SJCRH30 (cell line): ENCODE measurements around the gene SPIB. TPM values are rescaled to one million over a fixed set of nuclear protein-coding genes. Genes with fewer than 3 reads are reported as not detected.
A peak's percentile ranks its signal among the peaks of the same experiment; 100 is the strongest.

Experiments used
- DNase-seq, 2 experiments: peaks; one replicate each; pipeline ENCODE4 v3.0.0-alpha.2; 2015 to 2020
- H3K27ac ChIP-seq: fragments of 250-450 bp; sonication (Bioruptor Pico); 2 replicates; pipeline ENCODE4 v1.5.1; 2020; ENCODE audit warnings: mild to moderate bottlenecking, moderate library complexity
- H3K27me3 ChIP-seq: fragments of 250-450 bp; sonication (Bioruptor Pico); 2 replicates; pipeline ENCODE4 v1.5.1; 2020; ENCODE audit warnings: mild to moderate bottlenecking, moderate library complexity
- H3K36me3 ChIP-seq: fragments of 250-450 bp; sonication (Bioruptor Pico); 2 replicates; pipeline ENCODE4 v1.5.1; 2020; ENCODE audit warnings: mild to moderate bottlenecking, moderate library complexity
- H3K4me1 ChIP-seq: fragments of 250-450 bp; sonication (Bioruptor Pico); 2 replicates; pipeline ENCODE4 v1.5.1; 2020; ENCODE audit warnings: mild to moderate bottlenecking, moderate library complexity
- H3K4me3 ChIP-seq: fragments of 250-450 bp; sonication (Bioruptor Pico); 2 replicates; pipeline ENCODE4 v1.5.1; 2020; ENCODE audit warnings: mild to moderate bottlenecking, moderate library complexity
- H3K9me3 ChIP-seq: fragments of 250-450 bp; sonication (Bioruptor Pico); replicated peaks from 2 replicates; pipeline ENCODE4 v1.5.1; 2020; ENCODE audit warnings: mild to moderate bottlenecking, moderate library complexity
- total RNA-seq: library from RNA; depleted of rRNA; stranded (reverse); fragments of >200 nt; shearing (Covaris generic); gene quantifications from 2 replicates; pipeline ENCODE4 v1.2.3, GENCODE V29; 2014; rRNA removed

Gene SPIB
- 0.83 and 2.8 TPM in 2 replicates for total RNA-seq

DNA sequence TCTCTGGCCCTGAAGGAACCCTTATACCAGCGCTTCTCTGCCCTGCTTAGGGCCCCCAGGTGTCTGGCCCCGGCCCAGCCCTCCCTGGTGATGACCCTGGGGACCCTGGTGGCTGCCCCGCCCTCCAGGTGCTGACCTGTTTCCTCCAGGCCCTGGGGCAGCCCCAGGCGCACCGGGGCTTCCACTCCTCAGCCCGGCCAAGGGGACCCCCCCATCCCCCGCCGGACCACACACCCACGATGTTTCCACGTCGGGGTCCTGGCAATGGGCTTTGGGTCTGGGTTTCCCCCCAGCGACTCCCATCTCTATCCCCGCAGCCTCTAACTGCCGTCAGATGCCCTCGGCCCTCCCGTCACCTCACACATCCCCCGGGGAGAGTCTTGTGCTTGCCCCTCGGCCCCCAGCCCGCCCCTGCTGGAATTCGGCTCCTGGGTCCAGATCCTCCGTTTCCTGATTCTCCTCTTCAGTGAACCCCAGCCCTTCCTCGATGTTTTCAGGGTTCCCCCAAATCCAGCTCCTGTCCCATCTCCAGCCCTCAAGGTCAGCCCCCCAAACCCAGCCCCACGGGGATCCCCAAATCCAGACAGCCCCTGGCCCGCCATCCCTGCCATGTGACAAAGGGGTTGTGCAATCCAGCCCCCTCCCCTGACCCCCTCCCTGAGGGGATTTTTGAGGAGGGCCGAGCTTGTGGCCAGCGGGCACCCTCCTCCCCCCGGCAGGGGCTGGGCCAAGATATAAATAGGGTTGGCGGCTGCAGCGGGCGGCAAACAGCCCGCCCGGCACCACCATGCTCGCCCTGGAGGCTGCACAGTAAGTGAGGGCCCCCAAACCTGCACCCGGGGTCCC is at the start of gene SPIB:
Gene SPIB, plus strand, starts transcription at position 763 of the 846 bp plus-strand sequence. Its CDS starts 25 bp downstream, at position 788.
- Histone ChIP-seq H3K36me3 (peaks cover 4% of the 10 kb centered on the region), H3K4me1 (peaks cover 6% of the 10 kb centered on the region; the same call in 1 of the 2 replicates), H3K27ac (no peak within 1 kb of the TSS), H3K9me3 (no peaks in the 10 kb centered on the region), H3K4me3 (peak within 1 kb of the TSS; percentile 33), H3K27me3 (no peaks in the 10 kb centered on the region)
- peak in 1 of 2 experiments; percentile 30 for DNase-seq

DNA sequence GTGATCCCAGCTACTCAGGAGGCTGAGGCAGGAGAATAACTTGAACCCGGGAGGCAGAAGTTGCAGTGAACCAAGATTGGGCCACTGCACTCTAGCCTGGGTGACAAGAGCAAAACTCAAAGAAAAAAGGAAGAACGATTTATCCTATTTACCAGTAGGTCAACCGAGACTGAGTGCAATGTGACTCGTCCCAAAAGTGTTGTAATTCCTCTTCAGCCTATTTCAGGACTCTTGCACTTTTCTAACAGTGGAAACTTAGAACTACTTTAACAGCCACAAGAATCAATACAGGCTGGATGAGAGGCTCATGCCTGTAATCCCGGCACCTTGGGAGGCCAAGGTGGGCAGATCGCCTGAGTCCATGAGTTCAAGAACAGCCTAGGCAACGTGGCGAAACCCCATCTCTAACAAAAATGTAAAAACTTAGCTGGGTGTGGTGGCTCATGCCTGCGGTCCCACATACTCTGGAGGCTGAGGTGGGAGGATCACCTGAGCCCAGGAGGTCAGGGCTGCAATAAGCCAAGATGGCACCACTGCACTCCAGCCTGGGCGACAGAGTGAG is 46.7 kb upstream of the SPIB start:
- H3K4me1 ChIP-seq = no peaks in the 10 kb centered on the region
- DNase-seq = no peak
- no peaks in the 10 kb centered on the region for H3K36me3 ChIP-seq
- no peaks in the 10 kb centered on the region for H3K9me3 ChIP-seq
- H3K4me3 ChIP-seq = no peak overlapping the region
- H3K27ac ChIP-seq = no peak overlapping the region
- no peaks in the 10 kb centered on the region for H3K27me3 ChIP-seq

DNA sequence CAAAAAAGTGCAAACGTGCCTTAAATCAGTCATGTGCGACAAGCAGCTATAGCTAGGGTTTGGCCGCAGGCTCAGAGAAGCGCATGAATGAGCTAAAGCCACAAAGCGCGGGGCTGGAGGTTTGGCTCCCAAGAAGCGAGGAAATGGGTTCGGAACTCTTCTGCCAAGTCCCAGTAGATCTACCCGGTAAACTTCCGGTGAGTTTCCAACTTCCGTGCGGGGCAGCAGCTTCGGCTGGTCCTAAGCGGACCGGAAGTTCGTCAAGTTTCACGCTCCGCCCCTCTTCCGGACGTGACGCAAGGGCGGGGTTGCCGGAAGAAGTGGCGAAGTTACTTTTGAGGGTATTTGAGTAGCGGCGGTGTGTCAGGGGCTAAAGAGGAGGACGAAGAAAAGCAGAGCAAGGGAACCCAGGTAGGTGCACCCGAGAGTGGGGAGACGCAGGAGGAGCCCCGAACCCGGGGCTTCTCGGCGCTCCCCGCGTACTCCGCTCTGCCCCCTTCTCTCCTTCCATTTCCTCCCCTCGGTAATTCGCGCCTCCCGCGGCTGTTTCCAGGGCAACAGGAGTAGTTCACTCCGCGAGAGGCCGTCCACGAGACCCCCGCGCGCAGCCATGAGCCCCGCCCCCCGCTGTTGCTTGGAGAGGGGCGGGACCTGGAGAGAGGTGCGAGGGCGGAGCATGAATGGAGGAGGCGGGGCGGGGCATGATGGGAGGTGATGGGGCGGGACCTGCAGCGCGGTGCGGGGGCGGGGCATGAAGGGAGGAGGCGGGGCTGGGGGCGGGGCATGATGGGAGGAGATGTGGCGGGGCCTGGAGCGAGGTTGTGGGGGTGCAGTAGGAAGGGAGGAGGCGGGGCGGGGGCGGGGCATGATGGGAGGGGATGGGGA is 42.3 kb upstream of the SPIB start, which contains the start of gene NR1H2:
Gene NR1H2, plus strand, starts transcription at position 292 of the 885 bp plus-strand sequence. CDS start 1,149 bp downstream, outside the sequence.
- Histone ChIP-seq H3K9me3 (no peaks in the 10 kb centered on the region), H3K27ac (peak within 1 kb of the TSS; percentile 86), H3K36me3 (peaks cover 3% of the 10 kb centered on the region; the same call in 1 of the 2 replicates), H3K4me3 (peak within 1 kb of the TSS; percentile 93), H3K4me1 (no peaks in the 10 kb centered on the region), H3K27me3 (no peaks in the 10 kb centered on the region)
- DNase-seq = peak; percentile 97 to 98

DNA sequence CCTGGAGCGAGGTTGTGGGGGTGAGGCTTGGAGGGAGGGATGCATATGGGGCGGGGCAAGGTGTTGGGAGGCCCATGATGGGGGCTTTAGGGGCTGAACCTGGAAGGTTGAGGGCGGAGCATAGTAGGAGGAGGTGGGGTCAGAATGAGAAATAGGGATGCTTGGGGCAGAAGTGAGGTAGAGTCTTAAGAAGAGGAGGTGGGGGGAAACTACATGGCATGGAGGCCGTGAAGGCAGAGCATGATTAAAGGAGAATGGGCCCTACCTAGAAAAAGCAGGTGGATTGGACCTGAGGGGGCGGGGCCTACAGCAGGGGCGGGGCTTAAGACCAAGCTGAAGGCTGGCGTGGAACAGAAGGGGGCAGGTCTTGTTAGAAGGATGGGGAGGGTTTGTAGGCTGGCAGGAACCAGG is 41.7 kb upstream of the SPIB start:
- no peak for DNase-seq
- H3K4me1 ChIP-seq = no peaks in the 10 kb centered on the region
- peaks cover 3% of the 10 kb centered on the region; the same call in 1 of the 2 replicates for H3K36me3 ChIP-seq
- H3K27me3 ChIP-seq = no peaks in the 10 kb centered on the region
- no peak overlapping the region for H3K27ac ChIP-seq
- H3K4me3 ChIP-seq = peak overlapping the region; percentile 29
- H3K9me3 ChIP-seq = no peaks in the 10 kb centered on the region

DNA sequence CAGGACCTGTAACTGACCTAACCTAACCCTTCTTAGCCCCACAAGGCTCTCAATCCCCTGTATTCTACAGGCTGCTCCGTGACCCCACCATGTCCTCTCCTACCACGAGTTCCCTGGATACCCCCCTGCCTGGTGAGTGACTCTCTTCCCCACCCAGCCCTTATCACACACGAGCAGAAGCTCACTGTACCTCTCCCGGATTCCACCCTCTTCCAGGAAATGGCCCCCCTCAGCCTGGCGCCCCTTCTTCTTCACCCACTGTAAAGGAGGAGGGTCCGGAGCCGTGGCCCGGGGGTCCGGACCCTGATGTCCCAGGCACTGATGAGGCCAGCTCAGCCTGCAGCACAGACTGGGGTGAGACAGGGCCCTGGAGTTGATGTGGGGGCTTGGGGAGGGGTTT is 41.2 kb upstream of the SPIB start:
- no peak overlapping the region for H3K4me3 ChIP-seq
- no peaks in the 10 kb centered on the region for H3K27me3 ChIP-seq
- H3K27ac ChIP-seq = no peak overlapping the region
- H3K9me3 ChIP-seq = no peaks in the 10 kb centered on the region
- H3K4me1 ChIP-seq = no peaks in the 10 kb centered on the region
- DNase-seq = no peak
- H3K36me3 ChIP-seq = peaks cover 3% of the 10 kb centered on the region; the same call in 1 of the 2 replicates

DNA sequence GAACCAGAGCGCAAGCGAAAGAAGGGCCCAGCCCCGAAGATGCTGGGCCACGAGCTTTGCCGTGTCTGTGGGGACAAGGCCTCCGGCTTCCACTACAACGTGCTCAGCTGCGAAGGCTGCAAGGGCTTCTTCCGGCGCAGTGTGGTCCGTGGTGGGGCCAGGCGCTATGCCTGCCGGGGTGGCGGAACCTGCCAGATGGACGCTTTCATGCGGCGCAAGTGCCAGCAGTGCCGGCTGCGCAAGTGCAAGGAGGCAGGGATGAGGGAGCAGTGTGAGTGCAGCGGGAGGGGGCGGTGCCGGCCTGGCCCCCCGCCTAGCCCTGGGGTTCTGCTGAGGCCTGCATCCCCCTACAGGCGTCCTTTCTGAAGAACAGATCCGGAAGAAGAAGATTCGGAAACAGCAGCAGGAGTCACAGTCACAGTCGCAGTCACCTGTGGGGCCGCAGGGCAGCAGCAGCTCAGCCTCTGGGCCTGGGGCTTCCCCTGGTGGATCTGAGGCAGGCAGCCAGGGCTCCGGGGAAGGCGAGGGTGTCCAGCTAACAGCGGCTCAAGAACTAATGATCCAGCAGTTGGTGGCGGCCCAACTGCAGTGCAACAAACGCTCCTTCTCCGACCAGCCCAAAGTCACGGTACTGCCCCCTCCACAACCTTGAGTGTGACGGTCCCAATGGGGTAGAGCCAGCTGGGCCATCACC is 40.4 kb upstream of the SPIB start:
- no peaks in the 10 kb centered on the region for H3K27me3 ChIP-seq
- DNase-seq = no peak
- H3K36me3 ChIP-seq = peaks cover 3% of the 10 kb centered on the region; the same call in 1 of the 2 replicates
- H3K9me3 ChIP-seq = no peaks in the 10 kb centered on the region
- no peak overlapping the region for H3K27ac ChIP-seq
- H3K4me3 ChIP-seq = no peak overlapping the region
- no peaks in the 10 kb centered on the region for H3K4me1 ChIP-seq

DNA sequence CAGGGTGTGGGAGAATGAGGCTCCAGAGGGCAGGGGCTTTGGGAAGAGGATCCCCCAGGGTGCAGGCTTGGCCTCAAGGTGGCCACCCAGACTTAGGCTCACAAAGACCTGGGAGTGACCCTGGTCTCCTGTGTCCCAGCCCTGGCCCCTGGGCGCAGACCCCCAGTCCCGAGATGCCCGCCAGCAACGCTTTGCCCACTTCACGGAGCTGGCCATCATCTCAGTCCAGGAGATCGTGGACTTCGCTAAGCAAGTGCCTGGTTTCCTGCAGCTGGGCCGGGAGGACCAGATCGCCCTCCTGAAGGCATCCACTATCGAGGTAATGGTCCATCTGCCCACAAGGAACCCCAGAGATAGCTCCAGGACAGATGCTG is 39.9 kb upstream of the SPIB start:
- Histone ChIP-seq H3K27me3 (no peaks in the 10 kb centered on the region), H3K9me3 (no peaks in the 10 kb centered on the region), H3K27ac (no peak overlapping the region), H3K4me3 (no peak overlapping the region), H3K36me3 (peaks cover 3% of the 10 kb centered on the region; the same call in 1 of the 2 replicates), H3K4me1 (no peaks in the 10 kb centered on the region)
- no peak for DNase-seq

DNA sequence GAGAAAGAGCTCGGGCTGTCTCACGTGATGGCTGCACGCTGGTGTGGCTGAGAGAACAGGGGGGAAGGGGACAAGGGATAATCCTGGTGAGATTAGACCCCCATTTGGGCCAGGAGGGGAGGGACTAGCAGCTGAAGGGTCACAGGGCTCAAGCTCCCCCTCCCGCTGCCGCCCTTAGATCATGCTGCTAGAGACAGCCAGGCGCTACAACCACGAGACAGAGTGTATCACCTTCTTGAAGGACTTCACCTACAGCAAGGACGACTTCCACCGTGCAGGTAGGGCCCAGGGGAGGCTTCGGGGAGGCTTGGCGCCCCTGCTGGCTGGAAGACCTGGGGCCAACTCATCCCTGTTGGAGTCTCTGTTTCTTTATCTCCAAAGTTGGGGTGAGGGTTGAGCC is 39.1 kb upstream of the SPIB start:
- no peak overlapping the region for H3K27ac ChIP-seq
- H3K36me3 ChIP-seq = peaks cover 3% of the 10 kb centered on the region; the same call in 1 of the 2 replicates
- no peaks in the 10 kb centered on the region for H3K27me3 ChIP-seq
- no peaks in the 10 kb centered on the region for H3K4me1 ChIP-seq
- H3K4me3 ChIP-seq = no peak overlapping the region
- no peak for DNase-seq
- H3K9me3 ChIP-seq = no peaks in the 10 kb centered on the region

DNA sequence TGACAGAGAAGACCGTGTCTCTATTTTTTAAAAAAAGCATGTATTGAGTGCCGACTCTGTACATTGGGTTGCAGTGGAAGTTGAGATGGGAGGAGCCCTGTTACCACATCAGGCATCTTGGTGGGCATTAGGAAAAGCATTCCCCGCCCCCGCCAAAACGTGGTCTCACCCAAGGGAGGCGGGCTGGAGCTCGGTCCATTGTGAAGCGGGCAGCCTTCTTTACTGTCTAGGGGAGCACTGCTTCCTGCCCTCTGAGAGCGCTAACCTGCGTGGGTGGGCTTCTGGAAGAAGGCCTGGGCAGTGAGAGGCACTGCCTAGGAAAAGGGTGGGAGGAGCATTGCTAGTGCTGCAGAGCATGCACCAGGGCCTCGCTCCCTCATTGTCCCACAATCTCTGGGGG is 38.6 kb upstream of the SPIB start:
- Histone ChIP-seq H3K36me3 (peaks cover 3% of the 10 kb centered on the region; the same call in 1 of the 2 replicates), H3K4me1 (no peaks in the 10 kb centered on the region), H3K9me3 (no peaks in the 10 kb centered on the region), H3K27me3 (no peaks in the 10 kb centered on the region), H3K27ac (no peak overlapping the region), H3K4me3 (no peak overlapping the region)
- DNase-seq = no peak

DNA sequence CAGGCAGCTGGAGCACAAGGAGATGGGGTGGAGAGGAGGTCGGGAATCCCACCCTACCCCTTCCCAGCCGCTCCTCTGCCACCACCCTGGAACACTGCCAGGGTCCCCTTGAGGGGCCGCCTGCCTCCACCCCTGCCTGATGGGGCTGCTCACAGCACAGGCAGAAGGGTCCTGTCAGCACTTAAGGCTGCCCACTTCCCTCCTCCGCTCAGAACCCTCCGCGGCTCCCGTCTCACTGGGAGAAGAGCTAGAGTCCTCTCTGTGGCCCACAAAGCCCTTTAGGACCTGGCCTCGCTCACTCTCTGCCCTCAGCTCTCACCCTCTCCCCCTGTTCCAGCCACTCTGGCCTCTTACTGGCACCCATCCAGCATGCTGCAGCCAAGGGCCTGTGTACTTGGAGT is 38.0 kb upstream of the SPIB start:
- no peak for DNase-seq
- Histone ChIP-seq H3K36me3 (peaks cover 3% of the 10 kb centered on the region; the same call in 1 of the 2 replicates), H3K9me3 (no peaks in the 10 kb centered on the region), H3K4me3 (no peak overlapping the region), H3K27me3 (no peaks in the 10 kb centered on the region), H3K4me1 (no peaks in the 10 kb centered on the region), H3K27ac (no peak overlapping the region)

DNA sequence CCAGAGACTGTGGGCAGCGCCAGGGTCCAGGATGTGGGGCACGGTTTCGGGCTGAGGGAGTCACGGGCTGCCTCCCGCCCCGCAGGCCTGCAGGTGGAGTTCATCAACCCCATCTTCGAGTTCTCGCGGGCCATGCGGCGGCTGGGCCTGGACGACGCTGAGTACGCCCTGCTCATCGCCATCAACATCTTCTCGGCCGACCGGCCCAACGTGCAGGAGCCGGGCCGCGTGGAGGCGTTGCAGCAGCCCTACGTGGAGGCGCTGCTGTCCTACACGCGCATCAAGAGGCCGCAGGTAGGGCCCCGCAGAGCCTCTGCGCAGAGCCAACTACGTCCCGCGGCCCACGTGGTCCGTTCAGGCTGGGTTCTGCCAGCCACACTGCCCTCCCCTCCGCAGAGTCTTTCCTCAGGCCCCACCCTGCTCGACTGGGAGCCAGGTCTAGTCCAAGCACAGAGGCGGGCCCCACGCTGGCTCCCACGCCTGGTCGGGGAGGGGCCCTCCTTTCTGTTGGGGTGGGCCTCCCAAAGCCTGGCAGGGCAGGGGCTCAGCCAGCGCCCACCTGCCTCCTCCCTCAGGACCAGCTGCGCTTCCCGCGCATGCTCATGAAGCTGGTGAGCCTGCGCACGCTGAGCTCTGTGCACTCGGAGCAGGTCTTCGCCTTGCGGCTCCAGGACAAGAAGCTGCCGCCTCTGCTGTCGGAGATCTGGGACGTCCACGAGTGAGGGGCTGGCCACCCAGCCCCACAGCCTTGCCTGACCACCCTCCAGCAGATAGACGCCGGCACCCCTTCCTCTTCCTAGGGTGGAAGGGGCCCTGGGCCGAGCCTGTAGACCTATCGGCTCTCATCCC is 36.6 kb upstream of the SPIB start:
- H3K36me3 ChIP-seq = peaks cover 14% of the 10 kb centered on the region
- no peaks in the 10 kb centered on the region for H3K9me3 ChIP-seq
- H3K4me1 ChIP-seq = no peaks in the 10 kb centered on the region
- H3K4me3 ChIP-seq = no peak overlapping the region
- H3K27me3 ChIP-seq = no peaks in the 10 kb centered on the region
- H3K27ac ChIP-seq = no peak overlapping the region
- DNase-seq = no peak

DNA sequence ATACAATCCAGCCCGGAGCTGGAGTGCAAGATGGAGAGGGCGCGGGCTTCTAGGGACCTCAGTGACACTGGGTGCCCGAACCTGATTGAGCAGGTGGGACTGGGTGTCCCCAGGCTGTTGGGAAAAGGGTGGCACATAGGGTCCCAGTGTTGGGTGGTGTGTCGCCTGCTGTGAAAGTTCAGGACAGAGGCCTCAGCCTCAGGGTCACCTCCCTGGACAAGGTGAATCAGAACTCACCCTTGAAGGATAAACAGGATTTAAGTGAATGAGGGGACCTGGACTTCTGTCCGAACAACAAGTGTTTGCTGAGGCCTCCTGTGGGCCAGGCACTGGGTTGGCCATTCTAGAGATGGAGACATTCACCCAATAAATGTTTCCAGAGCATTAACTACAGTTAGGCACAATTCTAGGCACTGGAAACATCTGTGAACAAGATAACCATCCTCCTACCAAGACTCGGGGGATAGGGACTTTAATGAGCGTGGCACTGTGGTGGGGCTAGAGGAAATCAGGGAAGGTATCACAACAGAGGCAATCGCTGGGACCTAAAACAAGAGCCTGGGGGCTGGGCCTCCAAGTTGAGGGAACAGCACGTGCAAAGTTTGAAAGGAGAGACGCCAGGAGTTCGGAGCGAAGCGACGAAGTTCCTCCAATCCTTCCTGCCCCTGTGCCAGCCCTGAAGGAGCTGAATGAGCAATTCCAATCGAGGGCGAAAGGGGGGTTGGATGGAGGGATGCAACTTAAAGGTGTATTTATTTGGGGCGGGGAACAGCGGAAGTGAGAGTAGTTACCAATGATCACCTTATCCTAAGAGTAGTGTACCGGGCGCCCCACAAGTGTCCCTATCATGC is 35.5 kb upstream of the SPIB start:
- Histone ChIP-seq H3K27me3 (no peaks in the 10 kb centered on the region), H3K4me3 (peak overlapping the region; percentile 73), H3K36me3 (peaks cover 19% of the 10 kb centered on the region), H3K4me1 (no peaks in the 10 kb centered on the region), H3K27ac (no peak overlapping the region; the same call in 1 of the 2 replicates), H3K9me3 (no peaks in the 10 kb centered on the region)
- DNase-seq = no peak
